NB4 (cell line): Measurements from ENCODE around the gene RARRES1.

Experiments
- MYC ChIP-seq: IDR thresholded peaks from 2 replicates; pipeline ENCODE4 v1.6.1; 2011; ENCODE audit warnings: low read depth, low read length
- POLR2A ChIP-seq: IDR thresholded peaks from 2 replicates; pipeline ENCODE4 v1.6.1; 2011; ENCODE audit warnings: mild to moderate bottlenecking; ENCODE audit not compliant: insufficient read length; ENCODE audit errors: extremely low read depth
- TF ChIP-seq, protein P1 (sequence below): IDR thresholded peaks from one replicate; pipeline ENCODE4 v1.5.1; 2012; ENCODE audit warnings: low read depth, low read length

DNA sequence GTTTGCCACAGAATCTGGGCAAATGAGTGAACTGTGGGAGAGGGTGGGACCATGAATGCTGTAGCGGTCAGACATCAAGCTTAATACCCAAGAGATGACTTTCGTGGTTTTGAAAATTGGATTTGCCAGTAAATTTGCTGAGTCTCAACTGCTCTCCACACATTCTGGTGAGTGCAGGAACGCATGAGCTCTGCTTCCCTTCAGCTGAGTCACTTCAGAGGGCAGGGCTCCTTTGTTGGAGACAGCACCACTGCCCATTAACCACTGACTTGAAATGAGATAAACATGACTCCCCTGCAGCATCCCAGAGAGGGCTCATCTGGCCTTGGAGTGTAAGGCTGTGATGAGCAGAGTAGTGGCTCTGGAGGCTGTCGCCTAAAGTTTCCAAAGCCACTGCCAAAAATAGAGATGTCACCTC, 22.6 kb downstream of the RARRES1 start:
- TF ChIP-seq POLR2A = no peak
- TF ChIP-seq, protein P1, sequence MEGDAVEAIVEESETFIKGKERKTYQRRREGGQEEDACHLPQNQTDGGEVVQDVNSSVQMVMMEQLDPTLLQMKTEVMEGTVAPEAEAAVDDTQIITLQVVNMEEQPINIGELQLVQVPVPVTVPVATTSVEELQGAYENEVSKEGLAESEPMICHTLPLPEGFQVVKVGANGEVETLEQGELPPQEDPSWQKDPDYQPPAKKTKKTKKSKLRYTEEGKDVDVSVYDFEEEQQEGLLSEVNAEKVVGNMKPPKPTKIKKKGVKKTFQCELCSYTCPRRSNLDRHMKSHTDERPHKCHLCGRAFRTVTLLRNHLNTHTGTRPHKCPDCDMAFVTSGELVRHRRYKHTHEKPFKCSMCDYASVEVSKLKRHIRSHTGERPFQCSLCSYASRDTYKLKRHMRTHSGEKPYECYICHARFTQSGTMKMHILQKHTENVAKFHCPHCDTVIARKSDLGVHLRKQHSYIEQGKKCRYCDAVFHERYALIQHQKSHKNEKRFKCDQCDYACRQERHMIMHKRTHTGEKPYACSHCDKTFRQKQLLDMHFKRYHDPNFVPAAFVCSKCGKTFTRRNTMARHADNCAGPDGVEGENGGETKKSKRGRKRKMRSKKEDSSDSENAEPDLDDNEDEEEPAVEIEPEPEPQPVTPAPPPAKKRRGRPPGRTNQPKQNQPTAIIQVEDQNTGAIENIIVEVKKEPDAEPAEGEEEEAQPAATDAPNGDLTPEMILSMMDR = no peak
- no peak for TF ChIP-seq MYC
